Suppressor macrophage (primary cell): Measurements from ENCODE around the gene RAB7A.
"Not testable (repeated sequence)": the region's sequence is repeated elsewhere in the genome, so short reads cannot be mapped to it uniquely, and the experiment has no call there.

Experiments used
- DNase-seq, 4 experiments: peaks; one replicate each; pipeline ENCODE4 v3.0.0-alpha.2; 2020 to 2022

Gene RAB7A

GRCh38 chr3:128710816-128711433 lies 15.1 kb upstream of the RAB7A start:
- no peak for DNase-seq

- DNase-seq = no peak
These were observed 13.1 kb upstream of the RAB7A start for GRCh38 chr3:128712848-128713247.

DNA sequence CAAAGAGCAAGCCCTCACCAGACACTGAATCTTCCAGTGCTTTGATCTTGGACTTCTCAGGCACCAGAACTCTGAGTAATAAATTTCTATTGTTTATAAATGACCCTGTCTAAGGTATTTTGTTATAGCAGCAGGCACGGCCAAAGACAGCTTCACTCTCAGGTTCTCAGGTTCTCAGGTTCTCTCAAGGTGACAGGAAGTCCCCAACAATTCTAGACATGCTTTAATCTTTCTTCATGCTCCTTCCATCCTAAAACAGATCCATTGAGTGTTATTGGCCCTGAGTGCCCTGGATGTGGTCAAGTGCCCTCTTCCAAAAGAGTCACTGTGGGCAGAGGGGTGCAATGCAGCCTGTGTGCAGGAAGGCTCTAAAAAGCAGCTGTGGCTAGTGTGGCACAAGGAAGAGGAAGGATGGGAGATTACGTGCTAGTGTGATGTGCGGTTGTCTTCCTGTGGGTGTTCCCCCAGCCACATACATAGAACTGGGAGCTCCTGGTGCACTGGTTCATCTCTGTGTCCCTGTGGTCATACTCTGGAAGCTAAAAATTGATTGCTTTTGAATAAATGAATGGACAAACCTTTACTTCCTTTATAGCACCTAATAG lies 11.0 kb upstream of the RAB7A start:
- DNase-seq = peak; percentile 79 to 90 (median 87)

DNA sequence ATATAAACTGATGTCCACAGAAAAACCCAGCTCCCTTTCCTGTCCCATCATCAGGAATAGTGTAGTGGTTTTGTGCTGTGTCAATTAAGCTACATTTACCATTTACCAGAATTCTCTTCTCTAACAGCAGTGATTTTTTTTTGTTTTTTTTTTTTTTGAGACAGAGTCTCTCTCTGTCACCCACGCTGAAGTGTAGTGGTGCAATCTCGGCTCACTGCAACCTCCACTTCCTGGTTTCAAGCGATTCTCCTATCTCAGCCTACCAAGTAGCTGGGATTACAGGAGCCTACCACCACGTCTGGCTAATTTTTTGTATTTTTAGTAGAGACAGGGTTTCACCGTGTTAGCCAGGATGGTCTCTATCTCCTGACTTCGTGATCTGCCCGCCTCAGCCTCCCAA lies 7.1 kb upstream of the RAB7A start:
- peak; percentile 67 to 86 (median 83) for DNase-seq

GRCh38 chr3:128720891-128721290 lies 5.1 kb upstream of the RAB7A start:
- DNase-seq = no peak

- no peak for DNase-seq
These were observed 2.5 kb upstream of the RAB7A start for GRCh38 chr3:128723477-128723876.

DNA sequence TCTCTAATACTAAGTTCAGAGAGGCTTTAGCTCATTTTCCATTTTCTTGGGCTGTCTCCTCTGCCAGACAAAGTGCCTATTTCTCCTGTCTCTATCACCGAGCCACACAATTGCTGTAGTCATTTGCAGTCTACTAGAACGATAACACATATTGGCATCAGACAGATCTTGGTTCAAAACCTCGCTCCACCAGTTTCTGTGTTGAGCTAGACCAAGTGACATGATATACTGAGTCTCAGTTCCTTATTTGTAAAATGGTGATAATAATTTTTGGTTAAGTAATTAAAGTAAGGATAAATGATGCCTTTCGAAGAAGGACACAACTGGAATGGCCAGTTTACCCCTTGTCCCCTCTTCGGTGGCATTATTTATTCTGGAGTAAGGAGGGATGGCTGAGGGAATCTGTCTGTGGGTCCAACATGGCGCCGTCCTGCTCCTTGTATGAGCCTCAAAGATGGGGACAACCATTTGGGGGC lies 398 bp upstream of the RAB7A start:
- peak in 1 of 4 experiments; percentile 19 for DNase-seq

DNA sequence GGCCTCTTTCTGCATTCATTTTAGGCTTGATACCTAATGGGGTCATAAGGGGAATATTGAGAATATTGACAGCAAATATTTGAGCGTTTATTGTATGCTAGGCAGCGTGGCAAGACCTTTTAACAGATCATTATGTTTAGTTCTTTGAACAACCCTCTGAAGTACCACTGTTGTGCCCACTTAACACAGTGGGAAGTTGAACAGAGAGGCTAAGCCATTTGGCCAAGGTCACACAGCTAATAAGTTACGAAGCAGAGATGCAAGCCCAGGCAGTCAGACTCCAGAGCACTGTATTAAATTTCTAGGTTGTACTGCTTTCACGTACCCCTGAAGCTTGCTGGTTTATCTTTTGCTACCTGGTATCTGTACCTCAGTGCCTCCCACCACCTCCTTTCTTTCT lies 1.1 kb downstream of the RAB7A start:
- DNase-seq = no peak

DNA sequence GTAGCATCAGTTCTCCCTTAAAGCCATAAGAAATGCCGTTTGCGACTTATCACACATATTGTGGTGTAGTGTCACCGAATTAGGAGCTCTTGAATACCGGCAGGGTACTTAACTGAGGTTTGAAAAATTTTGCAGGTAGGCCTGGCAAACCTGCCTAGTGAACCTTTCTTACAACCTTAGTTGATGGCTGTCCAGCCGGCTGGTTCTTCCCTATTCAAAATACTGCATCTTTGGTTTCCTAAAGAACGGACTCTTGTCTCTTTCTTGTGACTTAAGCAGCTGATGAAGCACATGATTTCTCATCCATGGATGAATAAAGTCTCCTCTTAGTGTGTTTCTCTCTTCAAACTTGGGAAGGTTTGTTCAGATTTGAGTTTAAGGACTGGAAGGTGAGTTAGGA lies 1.5 kb downstream of the RAB7A start:
- peak; percentile 21 to 49 (median 34) for DNase-seq

DNA sequence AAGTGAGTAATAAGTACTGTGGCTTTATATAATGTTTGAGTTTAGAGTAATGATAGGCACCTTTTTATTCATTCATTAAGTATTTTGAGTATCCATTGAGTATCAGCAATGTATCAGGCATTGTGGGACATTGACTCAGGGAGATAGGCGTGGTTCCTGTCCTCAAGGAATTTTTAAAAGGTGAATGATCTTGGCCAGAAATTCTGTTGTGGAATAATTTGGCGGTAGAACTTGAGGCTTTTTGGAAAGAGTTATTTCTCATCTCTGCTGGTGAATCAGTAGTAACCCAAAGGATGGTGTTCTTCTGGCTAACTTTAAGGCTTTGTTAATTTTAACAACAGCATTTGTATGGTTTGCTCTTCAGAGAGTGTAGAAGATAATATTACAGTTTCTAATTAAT lies 2.0 kb downstream of the RAB7A start:
- no peak for DNase-seq

- DNase-seq = not testable (repeated sequence)
These were observed 2.5 kb downstream of the RAB7A start for GRCh38 chr3:128728521-128728920.

DNA sequence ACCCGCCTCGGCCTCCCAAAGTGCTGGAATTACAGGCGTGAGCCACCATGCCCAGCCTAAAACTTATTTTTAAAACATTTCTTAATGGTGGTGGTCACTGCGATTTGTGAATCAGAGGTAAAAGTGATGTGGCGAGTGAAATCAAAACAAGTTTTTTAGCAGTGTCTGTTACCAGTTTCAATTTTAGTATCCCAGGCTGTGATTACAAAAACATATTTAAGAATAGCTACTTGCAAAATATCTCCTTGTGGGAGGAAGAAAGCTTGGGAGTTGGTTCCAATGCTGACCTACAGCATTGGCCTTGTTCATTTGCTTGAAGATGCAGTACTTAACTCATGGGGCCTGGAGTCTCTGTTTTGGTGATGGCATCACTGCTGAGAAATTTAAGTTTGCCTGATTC lies 4.5 kb downstream of the RAB7A start:
- peak in 2 of 4 experiments; percentile 45 to 51 for DNase-seq

- DNase-seq = no peak
These were observed 8.7 kb downstream of the RAB7A start for GRCh38 chr3:128734523-128735189.

DNA sequence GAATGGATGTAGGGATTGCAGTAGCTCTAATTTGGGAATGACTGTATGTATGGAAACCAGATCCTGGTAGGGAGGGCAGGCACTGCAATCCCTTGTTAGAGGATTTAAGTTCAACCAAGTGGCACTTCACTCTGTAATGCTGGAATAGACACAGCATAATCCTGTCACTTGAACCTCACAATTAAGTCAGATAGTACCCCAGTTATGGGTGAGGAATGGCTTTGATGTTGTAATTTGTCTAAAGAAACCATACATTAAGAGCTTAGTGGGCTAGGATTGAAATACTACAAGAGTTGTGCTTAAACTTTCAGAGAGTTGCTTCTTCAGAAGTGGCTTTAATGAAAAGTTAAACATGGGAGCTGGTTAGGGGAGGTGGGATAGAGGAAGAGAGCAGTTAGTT lies 9.3 kb downstream of the RAB7A start:
- DNase-seq = no peak

DNA sequence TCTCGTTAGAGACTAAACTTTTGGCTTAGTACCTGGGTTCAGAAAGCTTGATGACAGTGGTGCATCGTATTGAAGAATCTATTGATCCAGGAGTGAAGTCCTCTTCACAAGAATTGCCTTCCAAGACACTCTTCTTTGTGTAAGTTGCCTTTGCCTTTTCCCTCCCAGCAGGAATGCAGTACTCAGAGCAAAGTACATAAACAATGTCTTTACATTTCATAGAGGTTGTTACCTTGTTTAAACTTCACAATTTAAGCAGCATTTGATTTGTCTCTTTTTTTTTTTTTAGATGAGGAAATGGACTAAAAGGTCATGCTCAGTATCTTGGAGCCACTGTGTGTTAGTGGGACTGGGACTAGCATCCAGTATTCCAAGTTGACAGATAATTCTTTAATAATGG lies 9.9 kb downstream of the RAB7A start:
- no peak for DNase-seq

DNA sequence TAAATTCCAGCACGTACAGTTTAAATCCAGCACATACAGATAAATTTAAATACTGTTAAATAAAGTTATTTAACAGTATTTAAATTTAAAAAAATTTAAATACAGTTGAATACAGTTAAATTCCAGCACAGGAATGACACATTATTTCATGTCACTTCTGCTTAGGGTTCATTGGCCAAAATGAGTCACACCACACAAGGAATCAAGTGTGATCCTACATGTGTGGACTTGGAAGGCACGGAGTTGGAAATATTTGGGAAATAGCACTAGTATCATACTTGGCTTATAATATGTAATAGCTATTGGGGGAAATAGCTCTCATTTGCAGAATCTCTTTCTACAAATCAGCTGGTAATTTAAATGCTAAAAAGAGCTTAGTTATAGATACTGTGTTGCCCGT lies 10.6 kb downstream of the RAB7A start:
- peak in 1 of 4 experiments; percentile 37 for DNase-seq

DNA sequence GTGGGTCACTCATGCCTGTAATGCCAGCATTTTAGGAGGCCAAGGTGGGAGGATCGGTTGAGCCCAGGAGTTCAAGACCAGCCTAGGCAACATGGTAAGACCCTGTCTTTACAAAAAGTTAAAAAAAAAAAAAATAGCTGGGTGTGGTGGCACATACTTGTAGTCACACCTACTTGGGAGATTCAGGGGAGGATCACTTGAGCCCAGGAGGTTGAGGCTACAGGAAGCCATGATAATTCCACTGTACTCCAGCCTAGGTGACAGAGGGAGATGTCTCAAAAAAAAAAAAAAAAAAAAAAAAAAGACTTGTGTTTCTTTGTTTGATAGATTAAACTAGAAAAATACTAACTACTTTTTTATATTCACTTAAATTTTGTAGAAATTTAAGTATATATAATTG lies 14.6 kb downstream of the RAB7A start:
- DNase-seq = no peak

DNA sequence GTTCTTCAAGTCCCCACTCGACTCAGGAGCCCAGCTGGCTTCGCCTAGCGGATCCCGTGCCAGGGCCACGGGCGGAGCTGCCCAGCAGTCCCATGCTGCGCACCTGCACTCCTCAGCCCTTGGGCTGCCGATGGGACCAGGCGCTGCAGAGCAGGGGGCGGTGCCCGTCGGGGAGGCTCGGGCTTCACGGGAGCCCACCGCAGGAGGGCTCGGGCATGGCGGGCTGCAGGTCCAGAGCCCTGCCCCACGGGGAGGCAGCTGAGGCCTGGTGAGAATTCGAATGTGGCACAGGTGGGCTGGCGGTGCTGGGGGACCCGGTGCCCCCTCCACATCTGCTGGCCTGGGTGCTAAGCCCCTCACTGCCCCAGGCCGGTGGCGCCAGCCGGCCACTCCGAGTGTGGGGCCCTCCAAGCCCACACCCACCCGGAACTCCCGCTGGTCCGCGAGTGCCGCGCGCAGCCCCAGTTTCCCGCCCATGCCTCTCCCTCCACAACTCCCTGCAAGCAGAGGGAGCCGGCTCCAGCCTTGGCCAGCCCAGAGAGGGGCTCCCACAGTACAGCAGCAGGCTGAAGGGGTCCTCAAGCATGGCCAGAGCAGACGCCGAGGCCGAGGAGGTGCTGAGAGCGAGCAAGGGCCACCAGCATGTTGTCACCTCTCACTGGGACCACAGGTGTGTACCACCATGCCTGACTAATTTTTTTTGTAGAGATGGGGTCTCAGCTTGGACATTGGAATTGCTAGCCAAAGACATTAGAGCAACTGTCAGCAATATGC lies 17.0 kb downstream of the RAB7A start:
- DNase-seq = no peak

GRCh38 chr3:128745742-128746141 lies 19.8 kb downstream of the RAB7A start:
- no peak for DNase-seq

DNA sequence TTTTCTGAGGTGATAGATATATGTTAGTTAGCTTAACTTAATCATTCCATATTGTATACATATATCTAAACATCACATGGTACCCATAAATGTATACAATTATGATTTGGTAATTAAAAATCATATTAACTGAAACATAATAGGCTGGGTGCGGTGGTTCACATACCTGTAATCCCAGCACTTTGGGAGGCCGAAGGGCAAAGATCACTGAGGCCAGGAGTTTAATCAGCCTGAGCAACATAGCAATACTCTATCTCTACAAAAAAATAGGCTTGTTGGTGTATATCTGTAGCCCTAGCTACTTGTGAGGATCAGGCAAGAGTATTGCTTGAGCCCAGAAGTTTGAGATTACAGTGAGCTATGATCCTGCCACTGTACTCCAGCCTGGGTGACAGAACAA lies 20.9 kb downstream of the RAB7A start:
- no peak for DNase-seq

DNA sequence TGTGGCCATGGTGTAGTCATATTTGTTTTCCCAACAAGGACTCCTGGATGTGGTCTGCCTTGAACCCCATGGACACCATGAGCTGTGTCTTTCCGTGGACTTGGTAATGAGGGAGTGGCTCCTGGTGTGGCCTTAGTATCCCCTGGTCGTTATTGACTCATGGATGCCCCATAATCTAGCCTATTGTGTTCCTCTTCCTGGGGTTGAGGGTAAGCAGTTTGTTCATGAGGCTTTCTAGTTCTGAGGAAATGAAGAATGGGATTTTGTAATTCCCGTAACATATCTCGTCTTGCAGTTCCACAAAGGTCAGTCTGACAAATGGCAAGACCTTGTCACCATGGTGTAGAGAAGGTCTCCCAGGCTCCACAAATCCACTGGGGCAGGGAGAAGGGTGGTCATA lies 22.6 kb downstream of the RAB7A start:
- peak; percentile 46 to 77 (median 61) for DNase-seq

DNA sequence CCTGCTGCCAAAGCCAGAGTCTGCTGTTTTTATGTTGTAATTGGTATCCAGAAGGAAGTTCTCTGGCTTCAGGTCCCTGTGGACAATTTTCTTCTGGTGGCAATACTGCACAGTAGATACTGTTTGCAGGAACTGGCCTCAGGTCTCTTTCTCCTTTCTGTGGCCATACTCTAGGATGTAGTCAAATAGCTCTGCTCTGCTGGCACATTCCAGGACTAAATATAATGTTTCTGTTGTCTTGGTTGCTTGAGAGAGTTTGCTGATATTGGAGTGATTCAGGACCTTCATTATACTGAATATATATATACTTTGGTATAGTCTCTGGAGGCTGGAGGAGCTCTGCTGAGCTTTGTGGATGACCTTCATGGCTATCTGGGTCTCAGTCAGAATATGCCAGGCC lies 23.1 kb downstream of the RAB7A start:
- DNase-seq = no peak

GRCh38 chr3:128749561-128749960 lies 23.6 kb downstream of the RAB7A start:
- DNase-seq = not testable (repeated sequence)
